Cardiac muscle cell (in vitro differentiated cells and primary cell): ENCODE measurements around the gene RPS3. TPM values are rescaled to one million over a fixed set of nuclear protein-coding genes. Genes with fewer than 3 reads are reported as not detected.
"Not testable (repeated sequence)": the region's sequence is repeated elsewhere in the genome, so short reads cannot be mapped to it uniquely, and the experiment has no call there.

Source experiments
- DNase-seq, 2 donors: peaks; one replicate each; pipeline versions ENCODE4 v3.0.0 to v3.0.0-alpha.2; 2010 to 2017; ENCODE audit warnings: low read depth in 1 of 2, low spot score in 1 of 2
- H3K27ac ChIP-seq: fragments of 200-600 bp; sonication (generic); 2 replicates; pipeline ENCODE4 v1.5.1; 2016
- H3K27me3 ChIP-seq: fragments of 200-600 bp; sonication (generic); 2 replicates; pipeline ENCODE4 v1.6.0; 2016; ENCODE audit warnings: control low read depth
- H3K36me3 ChIP-seq: fragments of 200-600 bp; sonication (generic); 2 replicates; pipeline ENCODE4 v1.5.1; 2016; ENCODE audit warnings: control low read depth
- H3K4me1 ChIP-seq: fragments of 200-600 bp; sonication (generic); 2 replicates; pipeline ENCODE4 v1.8.1; 2017; ENCODE audit warnings: low read depth, mild to moderate bottlenecking, mixed run types
- H3K4me3 ChIP-seq: fragments of 200-600 bp; sonication (generic); 2 replicates; pipeline ENCODE4 v1.5.1; 2016; ENCODE audit warnings: mild to moderate bottlenecking
- H3K9me3 ChIP-seq: fragments of 200-600 bp; sonication (generic); 2 replicates; pipeline ENCODE4 v1.5.1; 2017; ENCODE audit warnings: low read depth, mild to moderate bottlenecking, control low read depth
- polyA plus RNA-seq: library from polyadenylated mRNA; unstranded; fragments of >200 nt; fragmentation: Nextera tagmentation; extraction: Ambion mirVana; gene quantifications from 2 replicates; pipeline ENCODE4 v1.2.1, GENCODE V29; 2016
- total RNA-seq: library from RNA; depleted of rRNA; stranded (reverse); fragments of >200 nt; gene quantifications from 2 replicates; pipeline ENCODE4 v1.2.3, GENCODE V29; 2016
- TF ChIP-seq, protein P1 (sequence below): IDR thresholded peaks from 2 replicates; pipeline ENCODE4 v1.5.1; 2012; ENCODE audit warnings: low read depth, mild to moderate bottlenecking, low read length

Gene RPS3
- total and polyA plus RNA-seq, 2 experiments from 2014 or later: 951 to 974 TPM

DNA sequence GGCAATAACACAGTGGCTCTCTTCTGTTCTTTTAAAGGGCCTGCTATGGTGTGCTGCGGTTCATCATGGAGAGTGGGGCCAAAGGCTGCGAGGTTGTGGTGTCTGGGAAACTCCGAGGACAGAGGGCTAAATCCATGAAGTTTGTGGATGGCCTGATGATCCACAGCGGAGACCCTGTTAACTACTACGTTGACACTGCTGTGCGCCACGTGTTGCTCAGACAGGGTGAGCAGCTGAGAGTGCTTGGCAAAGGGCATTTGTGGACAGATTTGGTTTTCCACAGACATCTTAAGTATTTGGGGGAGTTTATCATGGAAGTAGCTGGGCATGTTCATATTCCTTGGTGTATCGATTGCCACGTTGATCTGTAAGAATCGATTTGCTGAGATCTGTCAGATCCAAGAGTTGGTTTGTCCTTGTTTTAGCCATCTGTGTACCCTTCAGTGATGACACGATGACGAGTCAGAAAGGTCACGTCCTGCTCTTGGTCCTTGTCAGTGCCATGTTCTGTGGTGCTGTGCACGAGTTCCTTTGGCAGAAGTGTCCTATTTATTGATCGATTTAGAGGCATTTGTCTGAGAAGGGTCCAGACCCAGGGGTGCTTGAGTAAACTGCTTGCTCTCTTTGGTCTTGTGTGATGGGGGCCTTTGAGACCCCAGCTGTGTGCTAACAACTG lies 4.8 kb downstream of the RPS3 start:
- peaks cover 60% of the 10 kb centered on the region for H3K36me3 ChIP-seq
- no peak for DNase-seq
- peaks cover 4% of the 10 kb centered on the region for H3K4me1 ChIP-seq
- peak overlapping the region; percentile 3 for H3K27ac ChIP-seq
- no peaks in the 10 kb centered on the region for H3K9me3 ChIP-seq
- TF ChIP-seq, protein P1, sequence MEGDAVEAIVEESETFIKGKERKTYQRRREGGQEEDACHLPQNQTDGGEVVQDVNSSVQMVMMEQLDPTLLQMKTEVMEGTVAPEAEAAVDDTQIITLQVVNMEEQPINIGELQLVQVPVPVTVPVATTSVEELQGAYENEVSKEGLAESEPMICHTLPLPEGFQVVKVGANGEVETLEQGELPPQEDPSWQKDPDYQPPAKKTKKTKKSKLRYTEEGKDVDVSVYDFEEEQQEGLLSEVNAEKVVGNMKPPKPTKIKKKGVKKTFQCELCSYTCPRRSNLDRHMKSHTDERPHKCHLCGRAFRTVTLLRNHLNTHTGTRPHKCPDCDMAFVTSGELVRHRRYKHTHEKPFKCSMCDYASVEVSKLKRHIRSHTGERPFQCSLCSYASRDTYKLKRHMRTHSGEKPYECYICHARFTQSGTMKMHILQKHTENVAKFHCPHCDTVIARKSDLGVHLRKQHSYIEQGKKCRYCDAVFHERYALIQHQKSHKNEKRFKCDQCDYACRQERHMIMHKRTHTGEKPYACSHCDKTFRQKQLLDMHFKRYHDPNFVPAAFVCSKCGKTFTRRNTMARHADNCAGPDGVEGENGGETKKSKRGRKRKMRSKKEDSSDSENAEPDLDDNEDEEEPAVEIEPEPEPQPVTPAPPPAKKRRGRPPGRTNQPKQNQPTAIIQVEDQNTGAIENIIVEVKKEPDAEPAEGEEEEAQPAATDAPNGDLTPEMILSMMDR: no peak
- no peaks in the 10 kb centered on the region for H3K27me3 ChIP-seq
- H3K4me3 ChIP-seq: no peak overlapping the region

DNA sequence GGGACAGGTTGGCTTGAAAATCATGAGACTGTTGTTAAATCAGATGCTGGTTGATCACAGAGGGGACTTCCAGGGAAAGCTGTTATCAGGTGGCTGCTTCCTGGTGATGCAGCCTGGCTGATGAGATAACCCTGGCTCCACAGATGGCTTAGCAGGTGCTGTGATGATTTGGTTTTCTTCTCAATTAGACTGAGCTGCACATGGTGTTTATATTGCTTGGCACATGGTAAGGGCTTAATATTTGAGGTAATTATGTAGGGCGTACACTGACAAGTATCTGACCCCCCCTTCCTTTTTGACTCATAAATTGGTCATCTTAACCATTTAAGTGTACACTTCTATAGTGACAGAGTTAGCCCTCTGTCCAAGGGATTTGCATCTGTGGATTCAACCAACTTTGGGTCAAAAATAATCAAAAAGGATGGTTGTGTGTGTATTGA lies 7.0 kb downstream of the RPS3 start:
- peaks cover 55% of the 10 kb centered on the region for H3K36me3 ChIP-seq
- H3K9me3 ChIP-seq: no peaks in the 10 kb centered on the region
- TF ChIP-seq, protein P1: no peak
- peak overlapping the region; percentile 24 for H3K27ac ChIP-seq
- H3K27me3 ChIP-seq: no peaks in the 10 kb centered on the region
- H3K4me1 ChIP-seq: peaks cover under 1% of the 10 kb centered on the region
- H3K4me3 ChIP-seq: no peak overlapping the region
- DNase-seq: peak in 1 of 2 donors; percentile 23

DNA sequence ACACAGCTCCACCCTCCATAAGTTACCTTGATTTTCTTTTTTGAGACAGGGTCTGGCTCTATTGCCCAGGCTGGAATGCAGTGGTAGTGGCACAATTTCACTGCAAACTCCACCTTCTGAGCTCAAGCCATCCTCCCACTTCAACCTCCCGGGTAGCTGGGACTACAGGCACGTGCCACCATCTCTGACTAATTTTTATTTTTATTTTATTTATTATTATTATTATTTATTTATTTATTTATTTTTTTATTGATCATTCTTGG lies 9.6 kb downstream of the RPS3 start:
- no peaks in the 10 kb centered on the region for H3K9me3 ChIP-seq
- H3K4me3 ChIP-seq: no peak overlapping the region
- no peaks in the 10 kb centered on the region for H3K4me1 ChIP-seq
- H3K36me3 ChIP-seq: peaks cover 46% of the 10 kb centered on the region
- H3K27ac ChIP-seq: no peak overlapping the region
- no peak for DNase-seq
- TF ChIP-seq, protein P1: no peak
- H3K27me3 ChIP-seq: no peaks in the 10 kb centered on the region

DNA sequence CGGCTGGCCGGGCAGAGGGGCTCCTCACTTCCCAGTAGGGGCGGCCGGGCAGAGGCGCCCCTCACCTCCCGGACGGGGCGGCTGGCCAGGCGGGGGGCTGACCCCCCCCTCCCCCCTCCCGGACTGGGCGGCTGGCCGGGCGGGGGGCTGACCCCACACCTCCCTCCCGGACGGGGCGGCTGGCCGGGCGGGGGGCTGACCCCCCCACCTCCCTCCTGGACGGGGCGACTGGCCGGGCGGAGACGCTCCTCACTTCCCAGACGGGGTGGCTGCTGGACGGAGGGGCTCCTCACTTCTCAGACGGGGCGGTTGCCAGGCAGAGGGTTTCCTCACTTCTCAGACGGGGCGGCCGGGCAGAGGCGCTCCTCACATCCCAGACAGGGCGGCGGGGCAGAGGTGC lies 10.7 kb downstream of the RPS3 start:
- H3K27ac ChIP-seq, DNase-seq, H3K27me3 ChIP-seq, H3K4me3 ChIP-seq, H3K4me1 ChIP-seq, H3K9me3 ChIP-seq: not testable (repeated sequence)
- H3K36me3 ChIP-seq: peaks cover 41% of the 10 kb centered on the region

DNA sequence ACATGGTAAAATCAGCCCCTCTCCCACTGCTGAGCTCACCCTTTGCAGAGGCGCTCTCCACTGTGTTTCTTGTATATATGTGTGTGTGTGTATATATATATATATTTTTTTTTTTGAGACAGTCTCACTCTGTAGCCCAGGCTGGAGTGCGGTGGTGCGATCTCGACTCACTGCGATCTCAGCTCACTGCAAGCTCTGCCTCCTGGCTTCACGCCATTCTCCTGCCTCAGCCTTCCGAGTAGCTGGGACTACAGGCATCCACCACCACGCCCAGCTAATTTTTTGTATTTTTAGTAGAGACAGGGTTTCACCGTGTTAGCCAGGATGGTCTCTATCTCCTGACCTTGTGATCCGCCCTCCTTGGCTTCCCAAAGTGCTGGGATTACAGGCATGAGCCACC lies 13.8 kb downstream of the RPS3 start:
- DNase-seq, H3K4me1 ChIP-seq, H3K27me3 ChIP-seq, H3K27ac ChIP-seq, H3K9me3 ChIP-seq, H3K4me3 ChIP-seq: not testable (repeated sequence)
- peaks cover 33% of the 10 kb centered on the region for H3K36me3 ChIP-seq

DNA sequence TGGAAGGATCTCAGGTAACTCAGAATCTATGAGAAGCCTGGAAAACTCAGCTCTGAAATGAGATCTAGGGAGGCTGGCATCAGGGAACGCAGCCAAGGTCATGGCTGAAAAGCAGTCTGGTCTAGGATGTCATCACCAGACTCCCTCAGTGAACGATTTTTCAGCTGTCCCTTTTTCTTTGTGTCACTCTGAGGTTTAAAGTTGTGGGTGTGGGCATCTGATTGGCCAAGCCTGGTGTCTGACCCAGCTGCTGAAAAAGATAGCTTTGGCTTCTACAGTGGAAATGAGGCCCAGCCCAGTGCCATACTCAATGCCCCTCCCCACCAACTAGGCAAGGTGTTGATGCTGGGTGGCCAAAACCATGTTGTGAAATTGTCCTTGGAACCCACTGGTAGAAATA lies 14.5 kb downstream of the RPS3 start:
- no peaks in the 10 kb centered on the region for H3K4me1 ChIP-seq
- peak overlapping the region; percentile 23 for H3K27ac ChIP-seq
- DNase-seq: no peak
- no peaks in the 10 kb centered on the region for H3K27me3 ChIP-seq
- no peaks in the 10 kb centered on the region for H3K9me3 ChIP-seq
- H3K4me3 ChIP-seq: no peak overlapping the region
- H3K36me3 ChIP-seq: peaks cover 31% of the 10 kb centered on the region
- TF ChIP-seq, protein P1: no peak
